Choroid plexus epithelial cell (primary cell): ENCODE results near the gene HEYL.

ENCODE experiments used
- DNase-seq: peaks from one replicate; pipeline ENCODE4 v3.0.0-alpha.2; 2010; ENCODE audit warnings: low read depth
- H3K4me3 ChIP-seq: 2 replicates; pipeline ENCODE4 v1.5.1; 2011; ENCODE audit warnings: low read depth, mild to moderate bottlenecking, control low read depth, low read length, moderate library complexity
- CTCF ChIP-seq: conservative IDR thresholded peaks from 2 replicates; pipeline ENCODE4 v1.5.1; 2011; ENCODE audit warnings: low read depth, mild to moderate bottlenecking, control low read depth, inconsistent platforms, low read length, moderate library complexity

HEYL gene

GRCh38 chr1:39670689-39671088, 31.2 kb upstream of the HEYL start:
- no peak overlapping the region for H3K4me3 ChIP-seq
- DNase-seq: no peak
- TF ChIP-seq CTCF: no peak

GRCh38 chr1:39668894-39669293, 29.5 kb upstream of the HEYL start:
- TF ChIP-seq CTCF: no peak
- no peak for DNase-seq
- no peak overlapping the region for H3K4me3 ChIP-seq

GRCh38 chr1:39668111-39668510, 28.7 kb upstream of the HEYL start:
- TF ChIP-seq CTCF: no peak
- DNase-seq: no peak
- no peak overlapping the region for H3K4me3 ChIP-seq

- no peak for TF ChIP-seq CTCF
- no peak for DNase-seq
- no peak overlapping the region for H3K4me3 ChIP-seq
Observed at GRCh38 chr1:39666772-39667171, 27.3 kb upstream of the HEYL start.

GRCh38 chr1:39663559-39663958, 24.1 kb upstream of the HEYL start:
- no peak for DNase-seq
- H3K4me3 ChIP-seq: no peak overlapping the region
- no peak for TF ChIP-seq CTCF

- no peak overlapping the region for H3K4me3 ChIP-seq
- DNase-seq: no peak
- no peak for TF ChIP-seq CTCF
Observed at GRCh38 chr1:39662861-39663260, 23.4 kb upstream of the HEYL start.

GRCh38 chr1:39659538-39659937, 20.1 kb upstream of the HEYL start:
- DNase-seq: no peak
- TF ChIP-seq CTCF: no peak
- no peak overlapping the region for H3K4me3 ChIP-seq
